Measurements from ENCODE around the gene SLPI.

The SLPI gene, protein sequence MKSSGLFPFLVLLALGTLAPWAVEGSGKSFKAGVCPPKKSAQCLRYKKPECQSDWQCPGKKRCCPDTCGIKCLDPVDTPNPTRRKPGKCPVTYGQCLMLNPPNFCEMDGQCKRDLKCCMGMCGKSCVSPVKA

DNA sequence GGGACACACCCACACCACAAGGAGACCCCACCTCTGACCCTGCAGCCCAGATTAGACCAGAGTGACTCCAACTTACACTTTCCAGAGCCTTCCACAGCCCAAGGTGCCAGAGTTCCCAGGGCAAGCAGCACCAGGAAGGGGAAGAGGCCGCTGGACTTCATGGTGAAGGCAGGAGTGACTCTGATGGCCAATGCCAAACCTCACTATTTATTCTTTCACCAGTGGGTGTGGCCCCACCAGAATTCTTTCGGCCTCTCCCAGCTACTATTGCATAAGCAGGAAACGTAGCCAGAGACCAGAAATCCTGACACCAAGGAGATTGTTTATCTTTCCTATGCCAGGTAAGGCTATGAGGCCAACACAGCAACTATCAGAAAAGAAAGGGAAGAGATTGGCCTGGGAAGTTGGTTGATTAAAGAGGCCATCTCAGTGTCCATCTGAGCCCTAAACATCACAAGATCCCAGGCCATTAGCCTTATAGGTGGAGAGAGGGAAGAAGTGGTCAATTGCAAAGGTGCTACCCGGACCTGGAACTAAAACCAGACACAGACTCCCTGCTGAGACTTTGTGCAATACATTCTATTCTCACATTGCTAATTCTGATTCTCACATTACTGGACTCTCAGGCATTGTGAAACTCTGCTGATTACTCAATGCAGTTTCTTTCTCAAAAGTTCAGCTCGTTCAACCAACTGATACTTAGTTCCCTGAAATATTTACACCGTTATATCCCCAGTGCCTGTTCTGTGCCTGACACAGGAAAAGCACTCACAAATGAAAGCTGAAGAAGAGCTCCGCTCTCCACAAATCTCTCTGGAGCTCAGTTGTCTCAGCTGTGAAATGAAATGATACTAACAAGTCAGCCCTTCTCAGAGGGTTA lies at the start of gene SLPI:
Gene SLPI, minus strand, starts transcription at position 182 of the 880 bp plus-strand sequence. Its CDS starts 21 bp downstream, at position 161.
- no peak for DNase-seq

DNA sequence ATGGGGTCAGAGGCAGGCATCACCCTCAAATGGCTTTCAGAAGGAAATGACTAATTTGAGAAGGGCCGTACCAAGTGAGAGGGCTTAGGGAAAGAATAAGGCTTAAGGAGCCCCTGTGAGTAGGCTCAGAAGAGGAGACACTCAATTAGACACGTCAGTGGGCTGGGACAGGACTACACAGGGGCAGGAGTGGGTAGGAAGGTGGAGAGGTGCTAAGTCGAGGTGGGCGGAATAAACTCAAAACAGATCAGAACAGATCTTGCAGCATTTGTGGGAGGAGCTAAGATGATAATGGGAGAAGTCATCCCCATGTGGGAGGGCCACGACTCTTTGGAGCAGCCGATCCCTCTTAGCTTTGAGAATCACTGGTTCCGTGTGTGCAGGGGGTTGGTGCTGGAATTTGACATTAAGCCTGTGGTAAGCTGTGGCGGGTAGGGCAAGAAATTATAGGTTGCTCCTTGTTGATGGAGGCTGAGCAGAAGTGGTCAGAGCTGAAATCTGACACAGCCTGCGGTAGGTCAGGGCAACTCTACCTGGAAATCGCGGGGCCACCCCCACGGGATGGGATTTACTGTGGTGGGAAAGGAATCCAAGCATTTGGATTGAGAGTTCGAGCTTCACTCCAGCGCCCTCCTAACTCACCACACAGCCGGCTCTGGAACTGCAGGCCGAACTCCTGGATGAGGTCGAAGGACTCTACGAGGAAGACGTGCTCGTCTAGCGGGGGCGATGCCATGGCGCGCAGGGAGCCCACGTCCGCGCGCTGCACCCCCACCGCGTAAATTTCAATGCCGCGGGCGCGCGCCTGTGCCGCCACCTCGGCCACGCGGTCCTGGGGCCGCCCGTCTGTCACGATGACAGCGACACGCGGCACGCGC lies 49.5 kb upstream of the SLPI start:
- no peak for DNase-seq

DNA sequence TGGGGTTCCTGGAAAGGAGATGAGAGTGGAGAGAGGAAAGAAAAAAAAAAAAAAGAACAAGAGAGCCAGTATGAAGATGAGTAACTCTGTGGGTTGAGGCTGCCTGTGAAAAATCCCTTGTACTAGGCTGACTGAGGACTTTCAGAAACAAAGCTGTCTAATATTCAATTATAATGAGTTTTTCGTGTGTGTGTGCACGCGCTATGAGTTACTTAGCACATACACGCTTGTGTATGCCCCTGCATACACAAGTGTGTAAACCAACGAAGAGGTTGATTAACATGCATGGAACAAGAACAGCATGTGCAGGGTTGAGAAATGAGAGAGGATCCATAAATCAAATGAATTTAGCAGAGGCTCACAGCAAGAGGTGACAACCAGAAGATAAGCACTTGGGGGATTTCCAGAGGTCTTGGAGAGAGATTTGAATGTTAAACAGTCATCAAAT lies 47.5 kb upstream of the SLPI start:
- DNase-seq: no peak

DNA sequence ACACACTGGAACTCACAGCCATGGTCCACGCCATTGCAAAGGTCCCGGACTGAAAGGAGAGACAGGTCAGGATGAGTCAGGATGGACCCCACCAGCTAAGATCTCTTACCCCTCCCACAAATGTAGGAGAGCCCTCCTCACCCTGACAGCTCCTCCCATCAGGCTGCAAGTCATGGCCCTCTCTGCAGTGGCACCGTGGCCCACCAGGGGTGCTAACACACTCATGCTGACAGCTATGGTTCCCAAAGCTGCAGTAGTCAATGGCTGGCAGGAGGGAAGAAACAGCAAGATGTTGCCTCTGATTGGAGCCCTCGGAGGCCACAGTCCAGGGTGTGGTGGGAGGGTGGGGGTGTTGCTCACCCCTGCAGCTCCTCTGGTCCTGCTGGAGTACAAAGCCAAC lies 46.6 kb upstream of the SLPI start:
- DNase-seq: peak; percentile 45 to 59

DNA sequence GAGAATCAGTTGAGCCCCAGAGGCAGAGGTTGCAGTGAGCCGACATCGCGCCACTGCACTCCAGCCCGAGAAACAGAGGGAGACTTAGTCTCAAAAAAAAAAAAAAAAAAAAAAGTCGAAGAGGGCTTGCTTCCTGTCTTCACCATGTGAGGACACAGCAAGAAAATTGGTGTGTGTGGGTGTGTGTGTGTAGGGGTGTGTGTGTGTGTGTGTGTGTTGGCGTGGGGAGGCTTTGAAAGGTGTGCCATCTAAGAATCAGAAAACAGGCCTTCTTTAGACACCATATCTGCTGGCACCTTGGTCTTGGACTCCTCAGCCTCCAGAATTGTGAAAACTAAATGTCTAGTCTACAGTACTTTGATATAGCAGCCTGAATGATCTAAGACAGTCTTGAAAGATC lies 45.4 kb upstream of the SLPI start:
- DNase-seq: no peak

DNA sequence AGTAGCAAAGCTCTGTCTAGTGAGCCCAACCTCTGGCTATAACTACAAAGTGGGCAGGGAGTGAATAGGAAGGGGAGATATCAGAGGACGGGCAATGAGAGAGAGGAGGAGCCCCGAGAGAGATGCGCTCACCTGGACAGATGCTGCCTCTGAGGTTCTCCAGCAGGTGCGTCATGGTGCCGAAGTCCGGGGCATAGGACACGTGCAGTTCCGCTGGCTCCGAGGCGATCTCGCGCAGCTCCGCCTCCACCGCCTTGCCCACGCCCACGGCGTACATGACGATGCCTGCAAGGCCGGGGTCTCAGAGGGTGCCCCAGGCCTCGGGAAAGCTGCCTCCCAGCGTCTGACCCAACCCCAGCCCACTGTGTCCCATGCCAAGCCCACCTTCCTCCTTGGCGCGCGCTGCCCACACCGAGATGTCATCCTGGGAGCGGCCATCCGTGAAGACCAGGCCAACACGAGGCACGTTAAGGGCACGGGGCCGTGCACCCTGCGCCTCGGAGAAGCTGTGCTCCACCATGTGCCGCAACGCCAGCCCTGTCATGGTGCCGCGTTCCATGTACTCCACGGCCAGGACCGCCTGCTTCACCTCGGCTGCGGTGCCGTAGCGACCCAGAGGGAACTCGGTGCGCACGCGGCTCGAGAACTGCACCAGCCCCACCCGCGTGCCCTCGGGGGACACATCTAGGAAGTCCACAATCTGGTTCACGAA lies 43.6 kb upstream of the SLPI start:
- no peak for DNase-seq

DNA sequence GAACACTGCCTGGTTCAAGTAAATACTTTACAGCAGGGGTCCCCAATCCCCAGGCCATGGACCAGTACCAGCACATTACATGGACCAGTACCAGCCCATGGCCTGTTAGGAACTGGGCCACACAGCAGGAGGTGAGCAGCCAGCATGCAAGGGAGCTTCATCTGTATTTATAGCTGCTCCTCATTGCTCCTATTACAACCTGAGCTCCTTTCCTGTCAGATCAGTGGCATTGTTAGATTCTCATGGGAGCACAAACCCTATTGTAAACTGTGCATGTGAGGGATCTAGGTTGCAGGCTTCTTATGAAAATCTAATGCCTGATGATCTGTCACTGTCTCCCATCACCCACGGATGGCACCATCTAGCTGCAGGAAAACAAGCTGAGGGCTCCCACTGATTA lies 40.3 kb upstream of the SLPI start:
- no peak for DNase-seq

DNA sequence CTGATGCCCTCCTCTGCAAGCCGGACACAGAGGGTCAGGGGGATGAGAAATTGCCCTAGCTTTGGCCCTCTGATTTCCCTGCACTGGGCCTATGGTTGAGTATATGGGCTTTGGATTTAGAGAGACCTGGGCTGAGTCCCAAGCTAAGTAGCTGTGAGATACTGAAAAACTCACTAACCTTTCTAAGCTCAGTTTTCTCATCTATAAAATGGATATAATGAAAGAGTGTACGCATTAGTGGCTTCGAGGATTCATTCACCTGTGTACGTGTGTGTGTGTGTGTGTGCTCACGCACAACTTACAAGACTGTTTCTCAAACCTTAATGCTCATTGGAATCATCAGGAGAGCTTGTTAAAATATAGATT lies 39.6 kb upstream of the SLPI start:
- no peak for DNase-seq

DNA sequence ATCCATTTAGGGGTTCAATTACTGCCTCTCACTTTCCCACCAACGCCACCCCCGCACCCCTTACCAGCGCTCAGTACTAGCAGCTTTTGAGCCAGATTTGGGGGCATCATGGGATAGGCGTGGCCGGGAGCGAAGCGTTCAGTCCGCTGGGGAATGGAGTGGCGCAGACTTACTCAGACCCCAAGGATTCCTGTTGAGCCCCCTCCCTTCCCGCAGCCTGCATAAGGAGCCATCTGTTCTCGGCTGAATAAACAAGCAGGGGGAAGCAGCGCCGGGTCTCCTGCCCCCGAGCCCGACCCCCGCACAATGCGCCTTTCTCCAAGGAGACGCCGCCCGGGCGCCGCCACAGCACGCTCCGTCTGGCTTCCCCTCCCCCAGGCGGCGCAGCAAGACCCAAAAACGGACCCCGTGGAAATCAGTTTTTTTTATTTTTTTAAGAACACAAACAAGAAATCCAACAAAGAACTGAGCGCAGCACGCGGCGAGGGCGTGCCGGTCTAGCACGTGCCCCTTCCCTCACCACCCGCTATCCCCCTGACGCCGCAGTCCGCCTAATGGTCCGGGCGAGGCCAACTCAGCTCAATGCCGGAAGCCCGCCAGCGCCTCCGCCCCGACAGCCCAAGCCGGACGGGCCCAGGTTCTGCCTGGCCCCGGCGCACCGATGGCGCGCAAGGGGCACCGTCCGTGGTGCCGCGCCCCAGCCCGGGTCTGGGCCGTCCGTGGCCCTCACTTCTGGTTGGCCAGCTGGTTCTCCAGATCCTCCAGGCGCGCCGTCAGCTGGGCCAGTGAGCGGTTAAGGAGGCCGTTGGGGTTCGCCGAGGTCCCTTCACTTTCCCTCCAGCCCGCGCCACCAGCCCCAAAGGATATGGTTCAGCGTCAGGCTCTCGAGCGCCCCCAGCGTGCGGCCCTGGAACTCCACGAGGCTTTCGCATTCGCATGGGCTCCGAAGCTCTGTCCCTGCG lies 39.0 kb upstream of the SLPI start:
- DNase-seq: peak; percentile 92 to 93

DNA sequence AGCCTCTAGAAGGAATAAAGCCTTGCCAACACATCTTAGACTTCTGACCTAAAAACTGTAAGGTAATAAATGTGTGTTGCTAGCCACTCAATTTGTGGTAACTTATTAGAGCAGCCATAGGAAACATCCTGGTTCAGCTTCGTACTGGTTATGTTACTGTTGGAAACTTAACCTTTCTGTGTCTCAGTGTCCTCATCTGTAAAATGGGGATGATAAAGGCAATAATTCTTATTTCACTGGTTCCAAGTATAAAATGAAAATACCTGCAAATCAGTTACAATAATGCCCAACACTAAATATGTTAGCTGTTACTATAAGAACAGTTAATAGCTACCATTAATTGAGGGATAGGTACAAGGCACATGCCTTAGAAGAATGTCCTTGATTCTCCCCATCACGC lies 38.0 kb upstream of the SLPI start:
- DNase-seq: no peak

DNA sequence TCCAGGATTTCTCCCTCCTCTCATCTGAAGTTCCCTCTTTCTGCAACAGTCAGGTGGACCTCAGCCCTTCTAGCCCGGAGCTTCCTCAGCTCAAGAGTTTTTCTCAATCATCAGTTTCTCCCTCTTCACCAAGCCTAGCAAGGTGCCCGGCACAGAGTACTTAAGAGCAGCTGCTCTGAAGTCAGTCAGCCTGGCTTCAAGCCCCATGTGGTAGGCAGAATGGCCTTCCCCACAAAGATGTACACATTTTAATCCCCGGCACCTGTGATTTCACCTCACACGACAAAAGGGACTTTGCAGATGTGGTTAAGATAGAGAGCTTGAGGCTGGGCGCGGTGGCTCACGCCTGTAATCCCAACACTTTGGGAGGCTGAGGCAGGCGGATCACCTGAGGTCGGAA lies 37.2 kb upstream of the SLPI start:
- no peak for DNase-seq

DNA sequence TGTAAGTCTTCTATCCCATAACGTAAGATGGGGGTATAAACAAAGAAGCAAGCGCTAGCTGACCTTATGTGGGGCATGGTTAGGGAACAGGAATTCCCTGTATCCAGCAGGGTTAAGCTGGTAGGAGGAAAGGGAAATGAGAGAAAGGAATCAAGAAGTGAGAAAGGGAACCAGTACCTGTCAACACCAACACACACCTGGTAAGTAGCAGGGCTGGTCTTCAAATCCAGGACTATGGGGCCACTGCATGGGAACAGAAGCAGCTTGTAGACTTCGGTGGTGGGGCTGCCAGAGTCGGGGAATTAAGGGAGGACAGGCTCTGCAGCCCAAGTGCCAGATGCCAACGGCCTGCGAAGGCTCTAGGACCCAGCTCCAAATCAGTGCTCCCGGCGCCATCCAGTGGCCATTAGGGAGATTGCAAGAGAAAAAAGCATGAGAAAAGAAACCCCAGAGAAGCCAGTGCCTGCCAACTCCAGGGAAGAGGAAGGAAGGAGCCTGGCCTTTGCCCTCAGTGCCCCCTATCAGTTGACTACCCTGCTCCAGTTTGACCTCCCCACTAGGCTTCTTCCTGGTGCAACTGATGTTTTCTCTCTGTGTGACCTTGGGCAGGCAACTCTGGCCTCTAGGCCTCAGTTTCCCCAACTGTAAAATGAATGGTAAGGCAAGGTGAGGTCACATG lies 36.5 kb upstream of the SLPI start:
- DNase-seq: peak; percentile 79 to 82

DNA sequence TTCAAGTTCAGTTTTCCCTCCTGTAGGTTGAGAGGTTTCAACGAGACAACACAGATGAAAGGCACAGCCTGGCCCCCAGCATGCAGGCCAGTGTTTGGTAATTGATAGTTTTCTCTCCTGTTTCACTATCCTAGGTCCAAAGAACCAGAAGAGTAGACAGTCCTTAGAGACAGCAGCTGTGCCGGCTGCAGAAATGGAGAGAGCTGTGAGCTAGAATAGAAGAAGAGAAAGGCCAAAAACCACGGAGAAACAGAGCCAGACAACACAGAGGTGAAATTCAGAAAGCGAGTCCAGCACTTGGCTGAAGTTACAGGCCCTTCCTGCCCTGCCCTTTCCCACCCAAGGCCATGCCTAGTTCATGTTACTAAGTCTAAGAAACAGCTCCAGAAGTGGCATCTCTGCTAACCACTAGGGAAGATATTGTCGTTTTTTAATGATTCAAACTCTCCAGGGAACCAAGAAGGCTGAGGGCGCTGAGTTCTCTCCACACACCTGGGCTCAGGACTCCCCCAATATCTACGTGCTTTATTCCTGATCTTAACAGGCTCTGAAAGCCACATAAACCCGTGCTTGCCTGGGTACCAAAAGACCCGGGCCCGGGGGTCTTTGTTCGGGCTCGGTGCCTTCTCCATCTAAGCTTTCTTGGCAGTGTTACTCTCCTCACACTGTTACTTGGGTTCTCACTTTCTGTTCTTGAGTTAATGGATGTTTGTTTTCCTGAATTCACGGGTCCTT lies 35.7 kb upstream of the SLPI start:
- DNase-seq: no peak

DNA sequence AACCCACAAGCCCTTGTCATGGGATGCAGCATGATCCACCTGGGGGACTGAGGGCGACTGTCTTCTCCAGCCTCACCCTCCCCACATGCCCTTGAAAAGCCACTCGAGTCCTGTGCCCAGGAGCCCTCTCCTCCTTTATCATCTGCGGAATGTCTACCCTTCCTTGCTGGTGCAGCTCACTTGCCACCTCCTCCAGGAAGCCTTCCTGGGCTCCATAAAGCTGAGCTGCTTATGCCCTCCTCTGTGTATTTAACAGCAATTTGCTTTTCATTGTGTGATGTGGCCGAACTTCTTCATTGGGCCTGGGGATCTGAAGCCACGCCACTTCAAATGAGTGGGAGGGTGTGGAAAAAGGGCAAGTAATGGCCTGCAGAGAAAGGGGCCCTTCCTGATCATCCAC lies 34.5 kb upstream of the SLPI start:
- DNase-seq: no peak

DNA sequence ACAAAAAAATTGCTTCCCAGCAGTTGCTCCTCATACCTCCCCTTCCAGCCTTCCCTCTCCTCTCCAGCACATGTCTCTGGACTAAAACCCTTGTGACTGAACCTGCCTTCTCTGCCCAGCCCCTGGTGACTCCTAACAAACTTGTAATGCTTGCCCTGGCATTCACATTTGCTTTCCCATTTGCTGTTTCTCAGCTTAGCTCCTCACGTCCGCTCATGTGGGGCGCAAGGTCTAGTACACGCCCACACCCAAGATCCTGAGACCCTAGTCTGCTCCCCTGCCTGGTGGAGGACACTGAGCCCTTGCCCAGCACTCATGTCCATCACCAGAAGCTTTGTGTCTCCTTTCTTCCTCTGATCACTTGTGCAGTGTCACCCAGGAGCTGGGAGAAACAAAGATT lies 34.0 kb upstream of the SLPI start:
- no peak for DNase-seq

DNA sequence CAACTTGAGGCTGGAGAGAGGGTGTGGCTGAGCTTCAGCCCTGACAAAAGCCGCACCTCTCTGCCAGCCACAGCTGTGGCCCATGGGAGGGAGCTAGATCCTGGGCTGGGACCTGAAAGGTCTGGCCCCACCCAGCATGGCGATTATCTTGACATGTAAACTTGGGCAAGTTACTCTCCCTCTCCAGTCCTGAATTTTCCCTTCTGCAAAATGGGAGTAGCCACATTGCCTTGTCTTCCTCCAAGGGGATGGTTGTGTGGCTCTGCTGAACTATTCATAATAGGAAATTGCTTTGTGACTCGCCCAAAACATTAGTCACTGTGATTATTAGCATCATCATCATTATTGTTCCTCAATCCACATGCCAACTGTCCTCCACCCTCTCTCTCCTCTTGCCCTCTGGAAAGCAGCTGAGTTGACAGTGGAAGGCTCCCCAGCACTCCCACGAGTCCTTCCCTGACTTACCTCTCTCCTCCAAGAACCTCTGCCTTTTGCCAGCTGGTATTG lies 29.2 kb upstream of the SLPI start:
- DNase-seq: no peak

DNA sequence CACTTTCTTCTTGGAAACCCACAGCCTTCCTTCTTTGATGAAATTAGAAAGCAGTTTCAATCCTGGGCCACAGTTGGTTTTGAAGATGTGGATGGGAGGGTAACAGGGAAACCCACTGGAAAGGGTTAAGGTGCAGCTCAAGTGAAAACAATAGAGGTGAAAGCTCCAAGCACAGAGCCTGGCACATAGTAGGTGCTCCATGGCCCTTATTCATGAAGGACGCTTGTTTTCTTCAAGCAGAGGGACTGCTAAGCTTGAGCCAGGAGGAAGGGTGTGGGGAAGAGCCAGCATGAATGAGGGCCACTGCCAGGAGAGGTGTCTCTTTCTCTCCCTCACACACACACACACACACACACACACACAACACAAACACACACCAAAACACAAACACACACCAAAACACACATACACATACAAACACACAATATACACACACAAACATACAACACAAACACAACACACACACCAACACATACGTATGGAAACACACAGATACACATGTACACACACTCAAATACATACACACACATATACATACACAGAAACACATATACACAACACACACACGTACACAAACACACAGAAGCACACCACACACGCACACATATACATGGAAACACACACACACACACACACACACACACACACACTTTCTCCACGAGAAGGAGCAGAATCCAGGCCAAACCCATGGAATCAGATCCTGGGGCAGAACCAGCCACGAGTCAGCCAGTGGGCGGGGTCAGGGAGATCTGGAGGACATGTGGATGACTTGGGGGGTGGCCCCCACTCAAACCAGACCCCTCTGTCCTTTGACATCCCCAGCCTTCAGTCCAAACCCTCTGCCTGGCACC lies 28.6 kb upstream of the SLPI start:
- DNase-seq: no peak

DNA sequence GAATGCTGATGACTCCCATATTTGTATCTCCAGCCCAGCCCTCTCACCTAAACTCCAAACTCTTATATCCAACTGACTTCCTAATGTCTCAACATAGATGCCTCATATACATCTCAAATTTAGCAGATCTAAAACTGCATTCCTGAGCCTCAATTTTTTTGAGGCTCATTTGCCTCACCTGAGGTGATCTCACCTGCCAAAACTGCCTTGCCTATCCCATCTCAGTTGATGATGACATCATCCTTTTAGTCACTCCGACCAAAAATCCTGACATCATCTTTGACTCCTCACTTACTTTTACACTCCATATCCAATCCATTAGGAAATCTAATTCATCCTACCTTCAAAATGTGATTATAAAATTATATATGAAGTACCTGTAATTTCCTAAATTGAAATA lies 25.6 kb upstream of the SLPI start:
- DNase-seq: no peak

DNA sequence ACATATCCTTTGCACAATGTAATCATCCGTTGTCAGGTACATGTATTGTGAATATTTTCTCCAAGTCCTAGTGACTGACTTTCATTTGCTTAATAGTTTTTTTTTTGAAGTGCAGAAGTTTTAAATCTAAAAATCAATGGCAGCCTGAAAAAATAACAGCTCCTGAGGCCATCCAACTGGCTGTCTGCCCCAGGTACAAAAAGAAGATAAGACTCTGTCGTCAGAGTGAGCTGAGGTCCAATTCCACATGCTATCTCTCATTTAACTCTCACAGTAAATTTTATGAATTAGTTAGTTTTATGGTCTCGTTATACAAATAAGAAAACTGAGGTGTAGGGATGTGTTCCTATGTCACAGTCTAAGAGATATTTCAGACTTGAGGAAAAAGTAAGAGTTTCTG lies 21.0 kb upstream of the SLPI start:
- DNase-seq: no peak

Measured in activated CD4-positive, alpha-beta T cell treated with anti-CD3 and anti-CD28 coated beads, Interleukin-2, amount 50 U/mL, for 48 hours (primary cell).